ENCODE measurements around the gene PRPF19.

DNA sequence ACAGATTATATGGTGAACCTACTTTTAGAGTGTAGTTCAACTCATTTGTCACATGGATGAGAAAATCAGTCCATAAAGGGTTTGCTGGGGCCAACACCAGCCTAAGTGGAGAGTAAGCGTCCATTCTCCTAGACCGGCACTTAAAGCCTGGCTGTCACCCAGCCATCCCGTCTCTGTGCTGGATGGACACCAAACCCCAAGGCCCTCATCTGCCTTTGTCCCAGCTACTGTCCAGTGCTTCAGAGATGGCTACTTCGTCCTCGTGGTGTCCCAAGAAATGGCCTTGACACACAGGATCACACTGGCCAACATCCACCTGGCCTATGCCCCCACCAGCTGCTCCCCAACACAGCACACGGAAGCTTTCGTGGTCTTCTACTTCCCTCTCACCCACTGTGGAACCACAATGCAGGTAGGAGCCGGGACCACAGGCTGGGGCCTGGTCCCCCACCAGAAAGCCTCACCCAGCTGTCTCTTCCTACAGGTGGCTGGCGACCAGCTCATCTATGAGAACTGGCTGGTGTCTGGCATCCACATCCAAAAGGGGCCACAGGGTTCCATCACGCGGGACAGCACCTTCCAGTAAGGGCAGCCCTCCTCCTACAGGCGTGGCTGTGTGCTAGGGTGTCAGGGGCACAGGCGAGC is 35.5 kb downstream of the PRPF19 start:
- TF ChIP-seq, protein P1, sequence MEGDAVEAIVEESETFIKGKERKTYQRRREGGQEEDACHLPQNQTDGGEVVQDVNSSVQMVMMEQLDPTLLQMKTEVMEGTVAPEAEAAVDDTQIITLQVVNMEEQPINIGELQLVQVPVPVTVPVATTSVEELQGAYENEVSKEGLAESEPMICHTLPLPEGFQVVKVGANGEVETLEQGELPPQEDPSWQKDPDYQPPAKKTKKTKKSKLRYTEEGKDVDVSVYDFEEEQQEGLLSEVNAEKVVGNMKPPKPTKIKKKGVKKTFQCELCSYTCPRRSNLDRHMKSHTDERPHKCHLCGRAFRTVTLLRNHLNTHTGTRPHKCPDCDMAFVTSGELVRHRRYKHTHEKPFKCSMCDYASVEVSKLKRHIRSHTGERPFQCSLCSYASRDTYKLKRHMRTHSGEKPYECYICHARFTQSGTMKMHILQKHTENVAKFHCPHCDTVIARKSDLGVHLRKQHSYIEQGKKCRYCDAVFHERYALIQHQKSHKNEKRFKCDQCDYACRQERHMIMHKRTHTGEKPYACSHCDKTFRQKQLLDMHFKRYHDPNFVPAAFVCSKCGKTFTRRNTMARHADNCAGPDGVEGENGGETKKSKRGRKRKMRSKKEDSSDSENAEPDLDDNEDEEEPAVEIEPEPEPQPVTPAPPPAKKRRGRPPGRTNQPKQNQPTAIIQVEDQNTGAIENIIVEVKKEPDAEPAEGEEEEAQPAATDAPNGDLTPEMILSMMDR (conservative IDR thresholded peaks at IDR 0.05; ENCODE audit: low read length): no peak
- TF ChIP-seq EZH2phosphoT487 (IDR thresholded peaks at IDR 0.05; ENCODE audit: borderline replicate concordance): no peak
